Activated T-cell treated with anti-CD3 and anti-CD28 coated beads for 4 hours (primary cell): ENCODE results near the gene STUM.
"Not testable (repeated sequence)": the region's sequence is repeated elsewhere in the genome, so short reads cannot be mapped to it uniquely, and the experiment has no call there.

Source experiments
- DNase-seq: peaks from one replicate; pipeline ENCODE4 v3.0.0-alpha.2; 2020

Gene STUM, protein sequence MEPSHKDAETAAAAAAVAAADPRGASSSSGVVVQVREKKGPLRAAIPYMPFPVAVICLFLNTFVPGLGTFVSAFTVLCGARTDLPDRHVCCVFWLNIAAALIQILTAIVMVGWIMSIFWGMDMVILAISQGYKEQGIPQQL

DNA sequence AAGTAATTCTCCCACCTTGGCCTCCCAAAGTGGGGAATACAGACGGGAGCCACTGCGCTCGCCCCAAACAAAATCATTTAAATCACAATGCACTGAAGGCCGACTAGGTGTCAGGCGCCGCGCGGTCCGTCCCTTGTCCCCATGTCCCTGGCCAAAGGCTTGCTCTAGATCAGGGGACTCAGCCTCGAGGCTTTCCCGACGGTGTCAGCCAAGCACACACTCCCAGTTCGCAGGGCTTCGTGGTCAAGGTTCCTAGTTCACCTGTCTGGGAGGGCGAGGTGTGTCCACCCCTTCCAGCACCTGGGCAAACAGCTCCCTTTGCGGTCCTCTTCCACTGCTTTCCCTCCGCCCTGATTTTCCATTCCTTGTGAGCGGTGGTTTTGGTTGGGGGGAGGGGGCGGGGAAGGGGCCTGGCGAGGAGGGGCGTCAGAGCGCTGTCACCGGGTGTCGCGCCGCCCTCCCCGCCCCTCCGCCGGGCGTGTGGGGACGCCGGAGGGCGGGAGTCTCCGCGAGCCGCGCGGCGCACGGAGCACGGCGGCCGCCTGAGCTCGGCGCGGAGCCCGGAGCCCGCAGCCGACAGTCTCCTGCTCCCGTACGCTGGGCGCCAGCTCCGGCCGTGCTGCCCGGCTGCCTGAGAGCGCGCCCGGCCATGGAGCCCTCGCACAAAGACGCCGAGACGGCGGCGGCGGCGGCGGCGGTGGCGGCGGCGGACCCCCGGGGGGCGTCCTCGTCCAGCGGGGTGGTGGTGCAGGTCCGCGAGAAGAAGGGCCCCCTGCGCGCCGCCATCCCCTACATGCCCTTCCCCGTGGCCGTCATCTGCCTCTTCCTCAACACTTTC lies at the start of gene STUM:
TSS of gene STUM (plus strand) at position 509 of the 838 bp plus-strand sequence. CDS start at position 650, 141 bp downstream.
- DNase-seq, result no peak

DNA sequence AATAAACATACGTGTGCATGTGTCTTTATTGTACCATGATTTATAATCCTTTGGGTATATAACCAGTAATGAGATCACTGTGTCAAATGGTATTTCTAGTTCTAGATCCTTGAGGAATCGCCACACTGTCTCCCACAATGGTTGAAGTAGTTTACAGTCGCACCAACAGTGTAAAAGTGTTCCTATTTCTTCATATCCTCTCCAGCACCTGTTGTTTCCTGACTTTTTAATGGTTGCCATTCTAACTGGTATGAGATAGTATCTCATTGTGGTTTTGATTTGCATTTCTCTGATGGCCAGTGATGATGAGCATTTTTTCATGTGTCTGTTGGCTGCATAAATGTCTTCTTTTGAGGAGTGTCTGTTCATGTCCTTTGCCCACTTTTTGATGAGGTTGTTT lies 48.9 kb upstream of the STUM start:
- DNase-seq, result not testable (repeated sequence)

DNA sequence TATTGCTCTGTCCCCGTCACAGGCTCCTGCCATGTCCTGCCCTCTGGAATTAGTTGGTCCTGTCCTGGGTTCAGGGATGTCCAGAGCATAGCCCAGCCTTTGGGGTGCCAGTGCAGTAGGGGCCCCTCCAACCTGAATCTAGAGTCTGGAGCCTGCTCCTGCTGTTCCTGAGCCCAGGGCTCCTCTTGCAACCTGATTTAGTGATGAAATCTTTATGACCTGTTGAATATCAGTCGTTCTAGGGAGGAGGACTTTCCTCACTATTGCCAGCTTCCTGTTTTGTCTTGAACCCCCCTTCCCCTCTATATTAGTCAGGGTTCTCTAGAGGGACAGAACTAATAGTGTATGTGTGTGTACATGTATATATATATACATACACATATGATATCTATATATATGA lies 42.5 kb upstream of the STUM start:
- DNase-seq, result no peak

DNA sequence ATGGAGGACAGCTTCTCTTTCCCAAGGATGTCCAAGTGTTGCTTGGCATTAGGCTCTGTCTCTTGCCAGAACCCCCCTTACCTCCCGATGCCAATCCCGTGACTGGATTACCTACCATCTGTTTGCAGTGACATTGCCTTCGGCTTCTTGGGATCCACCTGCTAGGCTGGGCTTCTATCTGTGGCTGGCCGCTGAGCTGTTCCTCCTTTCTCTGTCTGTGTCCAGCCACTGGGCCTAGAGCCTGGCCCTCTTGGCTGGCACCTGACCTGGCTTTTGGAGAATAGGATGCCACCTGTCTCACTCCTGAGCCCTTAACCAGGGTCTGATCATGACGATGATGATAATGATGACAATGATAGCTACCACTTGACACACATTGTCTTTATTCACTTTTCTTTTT lies 41.6 kb upstream of the STUM start:
- DNase-seq, result no peak

DNA sequence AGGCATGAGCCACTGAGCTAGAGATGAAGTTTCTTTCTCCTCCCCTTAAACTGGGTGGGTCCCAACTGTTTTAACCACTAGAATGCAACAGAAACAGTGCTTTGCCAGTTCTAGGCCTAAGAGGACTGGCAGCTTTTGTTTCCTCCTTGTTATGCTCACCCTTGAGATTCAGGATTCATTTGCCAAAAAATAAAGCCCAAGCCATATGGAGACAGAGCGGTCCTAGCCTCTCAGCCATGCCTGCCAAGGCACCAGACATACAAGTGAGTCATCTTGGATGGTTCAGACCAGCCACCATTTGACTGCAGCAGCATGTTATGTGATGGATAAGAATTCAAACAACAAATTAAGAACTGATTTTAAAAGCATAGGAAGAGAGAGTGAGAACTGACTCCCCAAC lies 38.1 kb upstream of the STUM start:
- DNase-seq, result no peak

DNA sequence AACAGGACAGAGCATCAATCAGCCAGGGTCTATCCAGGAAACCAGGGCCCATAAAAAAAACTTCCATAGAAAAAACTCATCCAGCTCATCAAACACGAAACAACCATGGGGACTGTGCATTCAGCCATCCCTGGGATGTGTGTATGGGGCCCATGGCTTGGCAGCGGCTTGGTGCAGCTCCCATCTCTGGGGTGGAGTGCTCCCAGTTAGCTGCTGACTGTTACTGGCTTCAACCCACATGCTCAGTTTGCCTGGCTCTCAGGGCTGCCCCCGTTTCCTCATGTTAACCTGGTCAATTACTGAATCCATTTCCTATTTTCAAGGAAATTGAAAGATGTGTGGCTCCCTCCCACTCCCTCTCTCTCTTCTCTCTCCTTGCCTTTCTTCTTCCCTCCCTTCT lies 37.3 kb upstream of the STUM start:
- DNase-seq, result no peak

DNA sequence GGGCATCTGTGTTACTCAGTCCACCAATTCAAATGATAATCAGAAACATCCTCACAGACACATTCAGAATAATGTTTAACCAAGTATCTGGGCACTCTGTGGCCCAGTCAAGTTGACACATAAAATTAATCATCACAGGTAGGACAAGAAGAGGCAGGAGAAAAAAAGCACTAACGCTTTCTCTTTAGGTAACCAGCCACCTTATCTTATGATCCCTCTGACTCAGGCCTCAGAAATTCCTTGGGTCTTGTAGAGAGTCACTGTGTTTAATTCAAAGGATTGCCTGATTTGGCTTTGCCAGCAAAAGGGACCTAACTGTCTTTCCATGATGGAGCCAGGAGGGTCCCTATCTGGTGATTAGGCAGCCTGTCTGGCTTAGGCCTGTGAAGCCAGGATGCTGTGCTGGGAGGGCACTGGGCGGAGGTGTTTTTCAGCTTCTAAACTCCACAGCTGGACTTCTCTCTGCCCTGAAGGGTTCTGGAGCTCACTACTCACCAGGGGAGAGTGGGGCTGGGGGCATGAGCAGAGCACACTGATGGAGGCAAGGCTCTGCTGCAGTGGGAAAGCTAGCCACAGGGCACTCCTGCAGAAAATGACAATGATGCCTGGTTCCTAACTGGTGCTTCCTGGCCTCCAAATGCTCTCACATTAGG lies 36.4 kb upstream of the STUM start:
- DNase-seq, result no peak

DNA sequence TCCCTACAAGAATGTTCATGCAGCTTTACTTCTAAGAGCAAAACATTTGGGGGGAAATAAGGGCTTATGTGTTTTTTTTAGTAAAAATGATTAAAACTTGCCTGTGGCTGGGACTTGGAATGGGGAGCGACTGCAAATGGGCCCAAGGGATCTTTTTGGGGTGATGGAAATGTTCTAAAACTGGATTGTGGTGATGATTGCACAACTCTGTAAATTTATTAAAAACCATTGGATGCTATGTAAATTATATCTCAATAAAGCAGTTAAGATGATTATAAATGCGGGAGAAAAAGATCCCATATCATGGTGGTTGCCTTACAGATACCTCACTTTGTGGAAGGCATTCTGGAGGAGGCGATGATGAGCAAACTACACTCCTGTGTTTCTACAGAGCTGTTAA lies 30.2 kb upstream of the STUM start:
- DNase-seq, result no peak

DNA sequence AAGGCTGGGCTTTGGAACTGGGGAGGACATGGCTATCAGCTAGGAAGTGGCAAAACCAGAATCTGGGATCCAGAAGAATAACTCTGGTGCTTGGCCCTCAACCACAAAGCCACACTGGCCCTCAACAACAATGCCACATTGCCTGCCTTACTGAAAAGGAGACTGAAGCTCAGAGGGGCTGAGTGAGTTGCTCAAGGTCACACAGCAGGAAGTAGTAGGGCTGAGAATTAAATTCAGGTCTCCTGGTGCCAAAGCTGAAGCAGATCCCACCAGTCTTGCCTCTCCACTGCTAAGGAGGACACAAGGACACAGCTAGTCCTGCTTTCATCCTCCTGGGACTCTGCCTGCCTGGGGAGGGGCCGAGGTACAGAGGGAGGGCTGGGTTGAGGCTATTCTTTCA lies 29.4 kb upstream of the STUM start:
- no peak for DNase-seq

DNA sequence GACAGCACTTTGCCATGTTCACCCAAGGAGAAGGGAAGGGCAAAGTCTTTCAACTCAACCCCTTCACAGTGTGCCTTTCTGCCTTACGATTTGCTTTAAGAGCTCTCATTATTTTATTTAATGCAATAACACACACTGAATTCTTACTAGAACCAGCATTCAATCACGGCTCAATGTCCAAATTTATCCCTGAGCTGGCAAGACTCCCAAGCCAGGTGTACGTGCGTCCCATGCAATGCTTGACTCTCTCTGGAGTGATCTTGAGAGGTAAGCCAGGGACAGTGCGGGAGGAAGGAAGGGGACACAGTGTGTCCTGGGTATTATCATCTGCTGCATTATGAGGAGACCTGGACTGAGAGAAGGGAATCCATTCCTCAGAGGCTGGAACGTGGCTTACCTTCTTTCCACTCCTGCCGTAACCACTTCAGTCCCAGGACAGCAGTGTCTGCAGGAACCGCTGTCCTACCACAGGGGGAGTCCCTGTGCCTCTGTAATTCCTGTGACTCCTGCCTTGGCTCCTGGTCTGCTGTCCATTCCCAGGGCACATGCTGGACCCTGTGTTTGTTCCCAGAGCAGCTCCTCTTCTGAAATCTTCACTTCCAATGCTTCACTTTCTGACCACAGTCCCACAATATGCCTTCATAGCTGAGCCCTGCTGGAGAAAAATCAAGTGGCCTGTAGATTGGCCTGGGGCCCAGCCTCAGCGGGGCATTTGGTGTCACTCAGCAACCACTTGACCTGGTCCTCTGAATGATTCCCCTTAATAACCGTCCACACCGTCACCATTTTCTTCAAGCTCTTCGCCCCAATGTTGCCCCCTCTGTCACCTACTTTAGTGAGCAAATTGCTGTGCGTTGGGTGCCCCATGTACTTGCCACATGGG lies 28.6 kb upstream of the STUM start:
- no peak for DNase-seq

DNA sequence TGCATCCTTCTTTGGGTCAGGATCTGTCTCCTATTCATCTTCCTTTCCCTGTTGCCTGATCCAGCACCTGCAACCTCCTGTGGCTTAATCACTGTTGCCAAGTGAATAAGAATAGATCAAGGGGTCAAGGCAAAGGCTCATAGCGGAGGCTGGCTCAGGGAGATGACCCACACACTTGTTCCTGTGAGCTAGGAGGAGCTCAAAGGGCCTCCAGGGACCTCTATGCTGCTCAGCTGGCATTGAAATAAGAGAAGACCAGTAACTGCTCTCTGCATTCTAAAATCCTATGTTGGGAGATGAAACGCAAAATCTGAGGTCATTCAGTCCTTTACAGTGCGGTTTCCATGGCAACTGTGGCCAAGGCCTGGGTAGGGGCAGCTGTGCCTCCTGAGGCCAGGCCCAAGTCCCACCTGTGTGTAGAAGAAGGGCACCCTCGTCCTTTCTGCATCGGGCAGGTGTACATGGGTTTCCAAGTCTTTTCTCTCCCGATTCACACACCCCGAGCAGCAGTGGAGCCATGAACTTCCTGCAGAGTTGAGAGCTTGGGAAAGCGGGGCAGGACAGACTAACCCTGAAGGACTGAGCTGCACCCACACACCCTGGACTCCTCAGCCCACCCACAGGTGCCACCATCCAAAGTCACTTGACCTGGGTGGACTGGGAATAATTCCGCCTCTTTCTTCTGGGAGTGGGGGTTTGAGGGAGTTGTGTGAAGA lies 27.8 kb upstream of the STUM start:
- DNase-seq, result no peak

DNA sequence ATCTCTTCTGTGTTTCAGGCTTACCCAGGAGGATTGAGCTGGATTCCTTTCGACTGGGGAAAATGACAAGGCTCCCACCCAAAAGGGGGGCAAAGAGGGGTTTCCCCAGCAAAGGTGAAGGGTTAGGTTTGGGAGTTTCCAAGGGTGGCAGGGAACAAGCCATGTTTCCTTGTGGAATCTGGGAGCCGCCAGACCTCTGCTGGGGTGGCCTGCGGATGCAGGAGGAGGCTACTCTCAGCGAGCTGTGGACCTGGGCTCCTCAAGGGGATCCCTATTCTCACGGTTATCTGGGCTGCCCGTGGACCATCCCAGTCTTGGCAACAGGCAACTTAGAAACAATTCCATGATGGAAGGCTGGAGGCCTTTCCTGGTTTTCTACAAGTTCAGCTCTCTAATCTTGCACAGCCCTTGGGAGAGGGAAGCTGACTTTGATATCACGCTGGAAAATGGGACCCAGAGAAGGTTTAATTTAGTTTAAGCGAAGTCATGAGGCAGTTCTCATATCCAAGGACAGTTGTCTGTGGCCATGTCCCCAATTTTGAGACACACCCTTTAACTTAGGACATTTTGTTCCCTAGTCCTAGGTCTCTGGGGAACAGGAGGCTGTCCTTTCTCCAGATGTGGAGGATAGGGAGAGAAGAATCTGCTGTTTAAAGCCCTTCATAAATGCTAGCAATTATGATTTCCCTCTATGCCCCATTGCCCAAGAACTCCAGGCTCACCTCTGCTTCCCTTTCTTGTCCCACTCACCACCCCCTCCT lies 24.7 kb upstream of the STUM start:
- DNase-seq, result no peak

DNA sequence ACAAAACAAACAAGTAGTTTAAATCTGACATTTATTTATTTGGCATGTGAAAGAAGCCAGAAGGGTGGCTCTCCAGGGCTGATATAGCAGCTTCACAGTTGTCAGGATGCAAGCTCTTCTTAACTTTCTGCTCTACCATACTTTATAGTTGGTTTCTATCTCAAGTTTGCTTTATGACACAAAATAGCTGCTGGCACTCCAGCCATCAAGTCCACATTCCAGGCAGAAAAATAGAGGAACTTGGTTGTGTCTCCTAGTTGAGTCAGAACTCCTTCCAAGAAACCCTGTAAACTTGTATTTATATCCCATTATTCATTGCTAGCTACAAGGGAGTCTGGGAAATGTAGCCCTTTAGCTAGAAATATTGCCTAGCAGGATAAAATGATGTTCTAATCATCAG lies 24.0 kb upstream of the STUM start:
- DNase-seq, result no peak

DNA sequence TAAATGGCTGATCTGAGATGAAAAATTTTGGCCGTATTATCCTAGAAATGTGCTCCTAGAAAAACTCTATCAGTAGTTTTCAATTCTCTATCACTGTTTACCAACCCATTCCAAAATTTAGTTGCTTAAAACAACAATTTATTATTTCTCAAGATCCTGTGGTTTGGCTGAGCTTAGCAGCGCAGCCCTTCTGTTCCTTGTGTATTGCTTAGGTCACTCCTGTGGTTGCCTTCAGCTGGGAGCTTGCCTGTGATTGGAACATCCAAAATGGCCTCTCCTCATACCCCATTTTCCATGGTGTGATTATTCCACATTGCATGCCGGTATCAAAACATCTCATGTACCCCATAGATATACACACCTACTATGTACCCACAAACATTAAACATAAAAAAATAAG lies 22.8 kb upstream of the STUM start:
- DNase-seq, result no peak

DNA sequence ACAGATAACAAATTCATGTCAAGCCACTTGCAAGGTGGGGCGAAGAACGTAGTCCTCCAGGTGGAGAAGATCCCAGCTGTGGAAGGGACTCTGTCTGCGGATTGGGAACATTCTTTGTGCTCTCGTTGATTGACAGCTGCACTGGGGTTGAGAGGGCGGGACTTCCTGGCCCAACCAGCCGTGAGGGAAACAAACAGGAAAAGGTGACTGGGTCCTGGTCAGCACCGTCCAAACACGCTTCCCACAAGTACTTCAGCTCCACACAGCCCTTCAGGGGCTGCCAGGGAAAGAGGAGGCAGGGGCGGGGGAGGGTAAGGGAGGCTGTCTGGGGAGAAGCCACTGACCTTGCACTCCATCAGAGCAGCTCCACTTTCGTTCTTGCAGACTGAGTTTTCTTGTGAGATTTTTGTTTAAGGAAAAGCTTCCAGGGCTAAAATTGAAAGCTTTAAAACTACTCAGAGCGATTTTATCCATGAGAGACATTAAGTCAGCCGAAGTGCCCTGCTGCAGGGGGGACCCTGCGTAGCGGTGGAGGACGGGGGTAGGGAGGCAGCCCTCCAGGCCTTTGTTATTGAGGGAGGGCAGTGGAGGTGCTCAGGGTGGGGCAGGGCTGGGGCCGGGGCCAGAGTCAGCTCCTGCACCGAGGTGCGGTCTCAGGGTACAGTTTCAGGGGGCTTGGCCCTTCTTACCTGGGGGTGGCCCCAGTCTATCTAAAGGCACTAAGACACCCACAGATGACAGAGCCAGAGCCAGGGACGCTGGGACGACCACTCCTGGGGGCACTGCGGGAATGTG lies 21.6 kb upstream of the STUM start:
- no peak for DNase-seq

DNA sequence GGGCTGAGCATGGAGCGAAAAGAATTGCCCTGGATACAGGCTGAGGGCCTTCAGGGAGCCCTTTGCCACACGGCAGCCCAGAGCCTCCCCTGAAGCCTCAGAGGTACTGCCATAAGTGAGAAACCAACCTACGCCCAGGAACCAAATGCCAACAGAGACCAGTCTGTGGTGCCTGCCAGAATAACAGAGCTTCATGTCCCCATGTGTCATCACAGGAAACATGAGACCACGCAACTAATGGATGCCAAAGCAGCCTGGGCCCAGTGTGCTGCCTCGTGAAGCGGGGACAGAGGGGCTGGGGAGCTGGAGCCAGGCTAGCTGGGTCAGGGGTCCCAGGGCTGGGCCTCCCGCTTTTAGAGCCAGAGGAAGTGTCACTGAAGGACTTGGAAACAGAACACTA lies 18.7 kb upstream of the STUM start:
- no peak for DNase-seq

DNA sequence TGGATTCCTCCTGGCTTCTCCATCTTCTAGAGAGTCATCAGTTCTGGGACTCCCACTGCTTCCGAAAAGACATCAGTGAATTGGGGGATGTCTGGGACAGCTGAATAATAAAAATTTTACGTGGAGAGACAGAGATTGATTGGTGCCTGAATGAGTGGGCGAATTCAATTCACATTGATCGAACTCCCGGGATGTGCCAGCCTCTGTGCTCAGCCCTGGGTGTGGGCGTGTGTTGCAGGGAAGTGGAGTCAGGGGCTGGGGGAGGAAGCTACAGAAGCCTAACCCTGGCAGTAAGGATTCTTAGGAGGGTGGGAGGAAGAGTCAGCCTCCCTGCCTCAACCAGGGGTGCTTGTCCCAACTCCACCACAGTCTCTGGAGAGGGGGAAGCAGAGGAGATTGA lies 18.0 kb upstream of the STUM start:
- DNase-seq, result no peak

DNA sequence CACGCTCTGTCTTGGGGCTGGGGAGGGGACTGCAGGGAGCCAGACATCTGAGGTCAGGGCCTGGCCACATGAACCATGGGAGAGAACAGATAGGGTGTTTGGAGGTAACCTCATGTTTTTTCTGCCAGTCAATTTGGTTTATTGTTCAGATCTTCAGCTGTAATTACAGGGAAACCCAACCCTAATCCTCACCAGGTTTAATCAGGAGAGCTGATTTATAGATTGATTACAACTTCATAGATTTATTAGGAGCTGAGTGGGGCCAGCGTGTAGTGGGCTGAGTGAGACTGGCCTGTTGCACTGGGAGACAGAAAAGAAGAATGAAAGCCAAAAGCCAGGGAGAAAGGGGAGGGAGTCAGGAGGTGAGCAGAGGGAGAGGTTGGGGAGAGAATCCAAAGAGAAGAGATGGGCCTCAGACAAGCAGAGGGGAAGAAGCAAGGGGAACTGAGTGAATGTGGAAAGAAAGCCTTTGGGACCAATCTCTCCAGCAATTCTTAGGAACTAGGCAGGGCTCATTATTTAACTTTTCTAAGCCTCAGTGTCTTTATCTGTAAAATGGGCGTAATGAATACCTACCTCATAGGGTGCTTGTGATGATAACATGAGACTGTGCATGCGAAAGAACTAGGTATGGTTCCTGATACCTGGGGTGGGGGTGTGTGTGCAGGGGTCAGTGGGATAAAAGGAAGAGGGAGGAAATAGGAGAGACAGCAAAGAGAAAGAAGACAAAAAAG lies 17.0 kb upstream of the STUM start:
- no peak for DNase-seq

DNA sequence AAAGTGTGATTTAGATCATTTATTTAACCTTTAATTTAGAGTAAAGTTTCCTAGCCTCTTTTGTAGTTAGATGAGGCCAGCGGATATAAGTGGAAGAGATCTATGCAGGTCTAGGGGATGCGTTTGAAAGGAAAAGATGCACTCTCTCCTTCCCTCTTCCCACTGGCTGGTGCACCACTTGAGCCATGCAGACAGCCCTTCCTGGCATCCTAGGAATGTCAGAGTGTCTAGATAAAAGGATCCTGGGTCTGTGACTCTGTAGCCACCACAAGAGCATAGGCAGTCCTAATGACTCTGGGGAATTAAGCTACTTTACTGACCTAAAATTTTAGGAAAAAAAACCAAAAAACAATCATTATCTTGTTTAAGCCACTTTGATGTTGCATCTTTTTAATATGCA lies 16.0 kb upstream of the STUM start:
- DNase-seq, result no peak

DNA sequence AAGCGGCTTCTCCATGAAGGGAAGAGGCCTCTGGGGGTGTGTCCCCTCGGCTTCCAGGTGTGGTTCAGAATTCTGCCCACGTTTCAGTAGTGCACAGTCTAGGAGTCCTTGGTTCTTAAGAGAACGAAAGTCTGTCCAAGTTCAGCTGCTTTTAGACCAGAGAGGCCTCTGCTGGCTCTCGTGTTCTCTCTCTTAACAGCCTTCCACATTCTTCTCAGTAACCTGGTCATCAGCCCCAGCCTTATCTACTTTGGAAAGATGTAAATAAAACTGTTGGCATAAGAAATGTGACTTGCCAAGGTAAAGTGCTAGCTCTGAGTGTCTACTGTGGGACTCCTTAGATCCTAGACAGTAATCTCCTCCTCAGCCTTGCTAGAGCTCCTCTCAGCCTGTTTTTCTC lies 15.3 kb upstream of the STUM start:
- no peak for DNase-seq
